Hair follicular keratinocyte (primary cell): ENCODE measurements around the gene THUMPD3. TPM values are rescaled to one million over a fixed set of nuclear protein-coding genes. Genes with fewer than 3 reads are reported as not detected.

Source experiments
- total RNA-seq: library from RNA; depleted of rRNA; stranded (reverse); fragments of >200 nt; gene quantifications from 2 replicates; pipeline ENCODE4 v1.2.3, GENCODE V29; 2015

THUMPD3 gene
- total RNA-seq: 26.7 and 31.0 TPM in 2 replicates

GRCh38 chr3:9362731-9363530, at the start of gene THUMPD3:
Gene THUMPD3 (plus strand): TSS chr3:9363054. CDS start chr3:9365069, 2,015 bp downstream.

GRCh38 chr3:9397332-9397905, 34.6 kb downstream of the THUMPD3 start, which contains the start of gene SETD5:
Gene SETD5 (plus strand): TSS chr3:9397615. CDS start chr3:9428939, 31,324 bp downstream.

Other genes with a start within 250 kb of the THUMPD3 start
- 8.2 and 14.1 TPM in 2 replicates for gene SRGAP3, start 113.4 kb upstream of the THUMPD3 start, total RNA-seq
- gene SETD5, start 34.6 kb downstream of the THUMPD3 start, total RNA-seq: 41.3 and 42.8 TPM in 2 replicates
- gene LHFPL4, start 190.8 kb downstream of the THUMPD3 start, total RNA-seq: 0.08 TPM in 1 of 2 replicates, not detected in the other